OCI-LY3 (cell line): Measurements from ENCODE around the gene NT5DC4.

Source experiments
- EZH2phosphoT487 ChIP-seq: fragments of 200-600 bp; shearing (Covaris generic); IDR thresholded peaks from 2 replicates; pipeline ENCODE4 v1.6.1; 2018; ENCODE audit warnings: antibody characterized with exemption, mixed run types, low read depth
- TF ChIP-seq, protein P1 (sequence below): fragments of 200-600, 300-600 bp; sonication (generic); IDR thresholded peaks from 2 replicates; pipeline ENCODE4 v1.5.1; 2014; ENCODE audit warnings: antibody characterized with exemption, low read length, low read depth

DNA sequence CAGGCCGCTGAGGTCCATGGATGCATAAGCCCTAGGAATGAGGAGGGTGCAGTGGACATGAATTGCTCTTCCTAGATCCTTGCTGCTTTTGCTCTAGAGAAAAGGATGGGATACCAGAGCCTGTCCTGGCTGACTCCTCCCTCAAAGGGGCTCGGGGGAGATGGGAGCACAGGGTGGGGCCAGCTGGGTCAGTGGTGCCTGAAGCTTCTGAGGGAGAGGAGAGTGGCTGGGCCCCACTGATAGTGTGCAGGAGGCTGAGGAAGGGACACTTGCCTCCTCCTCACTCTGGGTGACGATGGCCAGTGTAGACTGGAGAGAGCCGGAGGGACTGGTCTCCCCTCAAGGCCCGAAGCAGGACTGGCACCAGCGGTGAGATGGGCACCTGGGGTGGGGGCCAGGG, at the start of gene NT5DC4:
- TF ChIP-seq, protein P1, sequence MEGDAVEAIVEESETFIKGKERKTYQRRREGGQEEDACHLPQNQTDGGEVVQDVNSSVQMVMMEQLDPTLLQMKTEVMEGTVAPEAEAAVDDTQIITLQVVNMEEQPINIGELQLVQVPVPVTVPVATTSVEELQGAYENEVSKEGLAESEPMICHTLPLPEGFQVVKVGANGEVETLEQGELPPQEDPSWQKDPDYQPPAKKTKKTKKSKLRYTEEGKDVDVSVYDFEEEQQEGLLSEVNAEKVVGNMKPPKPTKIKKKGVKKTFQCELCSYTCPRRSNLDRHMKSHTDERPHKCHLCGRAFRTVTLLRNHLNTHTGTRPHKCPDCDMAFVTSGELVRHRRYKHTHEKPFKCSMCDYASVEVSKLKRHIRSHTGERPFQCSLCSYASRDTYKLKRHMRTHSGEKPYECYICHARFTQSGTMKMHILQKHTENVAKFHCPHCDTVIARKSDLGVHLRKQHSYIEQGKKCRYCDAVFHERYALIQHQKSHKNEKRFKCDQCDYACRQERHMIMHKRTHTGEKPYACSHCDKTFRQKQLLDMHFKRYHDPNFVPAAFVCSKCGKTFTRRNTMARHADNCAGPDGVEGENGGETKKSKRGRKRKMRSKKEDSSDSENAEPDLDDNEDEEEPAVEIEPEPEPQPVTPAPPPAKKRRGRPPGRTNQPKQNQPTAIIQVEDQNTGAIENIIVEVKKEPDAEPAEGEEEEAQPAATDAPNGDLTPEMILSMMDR = no peak
- no peak for TF ChIP-seq EZH2phosphoT487
